Progenitor cell of endocrine pancreas (in vitro differentiated cells): ENCODE data around the gene CSGALNACT2. TPM values are rescaled to one million over a fixed set of nuclear protein-coding genes. Genes with fewer than 3 reads are reported as not detected.

ENCODE experiments used
- DNase-seq: peaks from one replicate; pipeline ENCODE4 v3.0.0; 2021; ENCODE audit warnings: low spot score; ENCODE audit not compliant: unreplicated experiment
- H3K27ac Mint-ChIP-seq: 2 replicates; pipeline ENCODE4 v1.8.0; 2021; ENCODE audit warnings: mild to moderate bottlenecking, moderate library complexity, mixed read lengths
- H3K27me3 Mint-ChIP-seq: 2 replicates; pipeline ENCODE4 v1.8.0; 2021; ENCODE audit warnings: mixed read lengths
- H3K36me3 Mint-ChIP-seq: 2 replicates; pipeline ENCODE4 v1.8.0; 2022; ENCODE audit warnings: mixed read lengths; ENCODE audit not compliant: insufficient read depth
- H3K4me1 Mint-ChIP-seq: 2 replicates; pipeline ENCODE4 v1.8.0; 2021; ENCODE audit warnings: low read depth, mixed read lengths
- H3K4me3 Mint-ChIP-seq: 2 replicates; pipeline ENCODE4 v1.8.0; 2021; ENCODE audit warnings: low read depth, mild to moderate bottlenecking, moderate library complexity, mixed read lengths
- H3K9me3 Mint-ChIP-seq: 2 replicates; pipeline ENCODE4 v1.8.0; 2021; ENCODE audit warnings: low read depth, mixed read lengths
- total RNA-seq: library from RNA; stranded (reverse); gene quantifications from 2 replicates; pipeline ENCODE4 v1.2.1, GENCODE V29; 2021
- TF ChIP-seq, protein P1 (sequence below): fragments of 200-600 bp; sonication (generic); IDR thresholded peaks from one replicate; pipeline ENCODE4 v1.5.0; 2021; ENCODE audit warnings: antibody characterized with exemption, mild to moderate bottlenecking; ENCODE audit not compliant: unreplicated experiment

CSGALNACT2 gene
- total RNA-seq, 1 donor from 2014 or later, result 8.9 TPM

DNA sequence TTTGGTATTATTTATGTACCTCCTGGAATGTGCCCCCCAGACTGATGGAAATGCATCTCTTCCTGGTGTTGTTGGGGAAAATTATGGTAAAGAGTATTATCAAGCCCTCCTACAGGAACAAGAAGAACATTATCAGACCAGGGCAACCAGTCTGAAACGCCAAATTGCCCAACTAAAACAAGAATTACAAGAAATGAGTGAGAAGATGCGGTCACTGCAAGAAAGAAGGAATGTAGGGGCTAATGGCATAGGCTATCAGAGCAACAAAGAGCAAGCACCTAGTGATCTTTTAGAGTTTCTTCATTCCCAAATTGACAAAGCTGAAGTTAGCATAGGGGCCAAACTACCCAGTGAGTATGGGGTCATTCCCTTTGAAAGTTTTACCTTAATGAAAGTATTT, 17.0 kb downstream of the CSGALNACT2 start:
- H3K9me3 Mint-ChIP-seq, result no peaks in the 10 kb centered on the region
- DNase-seq, result no peak
- no peak overlapping the region for H3K27ac Mint-ChIP-seq
- H3K27me3 Mint-ChIP-seq, result no peaks in the 10 kb centered on the region
- H3K4me3 Mint-ChIP-seq, result no peak overlapping the region
- no peaks in the 10 kb centered on the region for H3K36me3 Mint-ChIP-seq
- peaks cover 7% of the 10 kb centered on the region for H3K4me1 Mint-ChIP-seq
- TF ChIP-seq, protein P1, sequence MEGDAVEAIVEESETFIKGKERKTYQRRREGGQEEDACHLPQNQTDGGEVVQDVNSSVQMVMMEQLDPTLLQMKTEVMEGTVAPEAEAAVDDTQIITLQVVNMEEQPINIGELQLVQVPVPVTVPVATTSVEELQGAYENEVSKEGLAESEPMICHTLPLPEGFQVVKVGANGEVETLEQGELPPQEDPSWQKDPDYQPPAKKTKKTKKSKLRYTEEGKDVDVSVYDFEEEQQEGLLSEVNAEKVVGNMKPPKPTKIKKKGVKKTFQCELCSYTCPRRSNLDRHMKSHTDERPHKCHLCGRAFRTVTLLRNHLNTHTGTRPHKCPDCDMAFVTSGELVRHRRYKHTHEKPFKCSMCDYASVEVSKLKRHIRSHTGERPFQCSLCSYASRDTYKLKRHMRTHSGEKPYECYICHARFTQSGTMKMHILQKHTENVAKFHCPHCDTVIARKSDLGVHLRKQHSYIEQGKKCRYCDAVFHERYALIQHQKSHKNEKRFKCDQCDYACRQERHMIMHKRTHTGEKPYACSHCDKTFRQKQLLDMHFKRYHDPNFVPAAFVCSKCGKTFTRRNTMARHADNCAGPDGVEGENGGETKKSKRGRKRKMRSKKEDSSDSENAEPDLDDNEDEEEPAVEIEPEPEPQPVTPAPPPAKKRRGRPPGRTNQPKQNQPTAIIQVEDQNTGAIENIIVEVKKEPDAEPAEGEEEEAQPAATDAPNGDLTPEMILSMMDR, result no peak

DNA sequence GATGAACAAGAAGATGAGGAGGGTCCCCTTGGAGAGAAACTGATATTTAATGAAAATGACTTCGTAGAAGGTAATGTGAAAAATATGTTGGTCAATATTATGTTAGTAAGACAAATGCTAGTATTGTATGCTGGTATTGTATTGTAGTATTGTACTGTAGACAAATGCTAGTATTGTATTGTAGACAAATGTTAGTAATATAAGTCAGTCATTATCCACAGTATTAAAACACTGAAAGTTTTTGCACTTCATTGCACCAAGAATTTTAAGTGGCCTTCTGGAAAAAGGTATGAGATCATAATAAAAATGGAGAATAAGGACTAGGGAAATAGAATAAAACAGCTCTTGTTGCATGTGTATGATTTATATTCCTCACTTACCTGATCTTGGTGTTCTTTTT, 17.5 kb downstream of the CSGALNACT2 start:
- Mint-ChIP-seq H3K27me3 (no peaks in the 10 kb centered on the region), H3K9me3 (no peaks in the 10 kb centered on the region), H3K36me3 (no peaks in the 10 kb centered on the region), H3K27ac (no peak overlapping the region), H3K4me1 (peaks cover 7% of the 10 kb centered on the region), H3K4me3 (no peak overlapping the region)
- DNase-seq, result no peak
- TF ChIP-seq, protein P1, result no peak

DNA sequence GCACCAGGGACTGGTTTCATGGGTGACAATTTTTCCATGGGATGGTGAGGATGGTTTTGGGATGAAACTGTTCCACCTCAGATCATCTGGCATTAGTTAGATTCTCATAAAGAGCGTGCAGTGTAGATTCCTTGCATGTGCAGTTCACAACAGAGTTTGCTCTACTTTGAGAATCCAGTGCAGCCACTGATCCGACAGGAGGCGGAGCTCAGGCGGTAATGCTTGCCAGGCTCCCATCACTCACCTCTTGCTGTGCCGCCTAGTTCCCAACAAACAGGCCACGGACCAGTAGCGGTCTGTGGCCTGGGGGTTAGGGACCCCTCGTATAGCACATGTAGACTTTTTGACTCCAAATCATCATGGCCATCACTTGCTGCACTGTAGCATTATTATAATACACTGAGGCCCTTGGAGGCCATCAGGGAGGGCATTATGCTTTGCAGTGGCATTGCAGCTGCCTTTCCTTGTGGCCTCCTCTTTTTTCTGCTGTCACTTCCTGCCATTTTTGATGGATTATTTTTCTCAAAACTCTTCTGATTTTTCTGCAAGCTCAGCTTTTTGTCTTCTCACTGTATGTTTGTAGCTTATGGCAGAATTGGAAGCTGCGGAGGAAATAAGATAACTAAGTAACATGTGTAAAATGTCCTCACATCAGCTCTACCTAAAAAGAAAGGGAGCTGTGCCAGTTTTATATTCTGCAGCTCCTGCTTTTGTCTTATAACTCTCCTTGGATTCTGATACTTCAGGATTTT, 18.5 kb downstream of the CSGALNACT2 start:
- Mint-ChIP-seq H3K4me3 (no peak overlapping the region), H3K4me1 (peaks cover 5% of the 10 kb centered on the region), H3K27ac (no peak overlapping the region), H3K9me3 (no peaks in the 10 kb centered on the region), H3K36me3 (no peaks in the 10 kb centered on the region), H3K27me3 (no peaks in the 10 kb centered on the region)
- TF ChIP-seq, protein P1, result no peak
- DNase-seq, result no peak

DNA sequence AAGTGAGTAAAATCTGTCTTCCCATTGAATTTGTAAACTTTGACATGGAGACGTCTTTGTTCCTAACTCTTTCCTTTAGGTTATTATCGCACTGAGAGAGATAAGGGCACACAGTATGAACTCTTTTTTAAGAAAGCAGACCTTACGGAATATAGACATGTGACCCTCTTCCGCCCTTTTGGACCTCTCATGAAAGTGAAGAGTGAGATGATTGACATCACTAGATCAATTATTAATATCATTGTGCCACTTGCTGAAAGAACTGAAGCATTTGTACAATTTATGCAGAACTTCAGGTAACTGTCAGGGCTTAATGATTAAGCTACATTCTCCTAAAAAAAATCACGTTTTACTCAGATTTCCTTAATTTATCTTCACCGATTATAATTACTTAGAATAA, 20.4 kb downstream of the CSGALNACT2 start:
- H3K4me3 Mint-ChIP-seq, result no peak overlapping the region
- no peaks in the 10 kb centered on the region for H3K9me3 Mint-ChIP-seq

DNA sequence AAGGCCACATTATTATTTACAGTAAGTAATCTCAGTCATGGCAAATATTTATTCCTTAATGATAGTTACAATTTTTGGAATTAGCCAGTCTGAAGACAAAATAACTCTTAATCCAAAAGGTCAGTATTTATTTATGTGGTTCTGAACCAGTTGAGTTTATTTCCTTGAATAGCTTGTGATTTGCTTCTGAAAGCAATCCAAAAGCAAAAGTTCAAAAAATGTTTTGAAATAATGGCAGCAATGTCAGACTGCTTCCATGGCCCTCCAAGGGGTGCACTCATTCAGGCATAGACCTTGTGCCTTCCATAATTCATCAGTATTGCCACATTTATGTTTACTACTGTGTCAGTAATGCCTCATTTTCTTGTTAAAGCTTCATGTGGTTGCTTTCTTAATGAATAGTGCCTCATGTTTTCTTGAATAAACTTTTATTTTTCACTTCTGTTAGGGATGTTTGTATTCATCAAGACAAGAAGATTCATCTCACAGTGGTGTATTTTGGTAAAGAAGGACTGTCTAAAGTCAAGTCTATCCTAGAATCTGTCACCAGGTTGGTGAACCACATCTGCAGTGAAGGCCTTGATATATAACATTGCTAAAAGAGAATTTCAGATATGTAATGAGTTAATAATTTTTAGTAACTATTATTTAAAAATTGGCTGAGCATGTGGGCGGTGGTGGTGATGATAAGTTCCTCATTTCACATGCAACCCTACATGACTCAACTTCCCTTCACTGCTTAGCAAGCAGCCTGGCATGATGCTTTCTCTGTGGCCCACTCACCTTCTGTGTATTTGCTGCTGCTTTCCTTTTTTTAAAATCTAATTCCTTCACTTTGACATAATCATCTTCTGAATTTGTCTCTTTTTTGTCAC, 22.0 kb downstream of the CSGALNACT2 start:
- Mint-ChIP-seq H3K27me3 (no peaks in the 10 kb centered on the region), H3K9me3 (no peaks in the 10 kb centered on the region), H3K27ac (no peak overlapping the region), H3K36me3 (no peaks in the 10 kb centered on the region), H3K4me1 (peaks cover 3% of the 10 kb centered on the region), H3K4me3 (no peak overlapping the region)
- no peak for DNase-seq
- TF ChIP-seq, protein P1, result no peak

More for the DNA sequence above, 20.4 kb downstream of the CSGALNACT2 start:
- TF ChIP-seq, protein P1, result no peak
- no peak for DNase-seq
- no peaks in the 10 kb centered on the region for H3K27me3 Mint-ChIP-seq
- no peak overlapping the region for H3K27ac Mint-ChIP-seq
- no peaks in the 10 kb centered on the region for H3K36me3 Mint-ChIP-seq
- H3K4me1 Mint-ChIP-seq, result peaks cover 5% of the 10 kb centered on the region
